22Rv1 (cell line): Measurements from ENCODE around the gene DDX17.
A peak's percentile ranks its signal among the peaks of the same experiment; 100 is the strongest.

ENCODE experiments used
- H3K27ac ChIP-seq: fragments of 450-650 bp; 2 replicates; pipeline ENCODE4 v1.5.1; 2017
- ZFX ChIP-seq: fragments of 450-650 bp; IDR thresholded peaks from 2 replicates; pipeline ENCODE4 v1.6.1; 2017; ENCODE audit warnings: antibody characterized with exemption, borderline replicate concordance
- TF ChIP-seq, protein P1 (sequence below): fragments of 450-650 bp; IDR thresholded peaks from 2 replicates; pipeline ENCODE4 v1.5.1; 2017; ENCODE audit warnings: mild to moderate bottlenecking

The DDX17 gene

DNA sequence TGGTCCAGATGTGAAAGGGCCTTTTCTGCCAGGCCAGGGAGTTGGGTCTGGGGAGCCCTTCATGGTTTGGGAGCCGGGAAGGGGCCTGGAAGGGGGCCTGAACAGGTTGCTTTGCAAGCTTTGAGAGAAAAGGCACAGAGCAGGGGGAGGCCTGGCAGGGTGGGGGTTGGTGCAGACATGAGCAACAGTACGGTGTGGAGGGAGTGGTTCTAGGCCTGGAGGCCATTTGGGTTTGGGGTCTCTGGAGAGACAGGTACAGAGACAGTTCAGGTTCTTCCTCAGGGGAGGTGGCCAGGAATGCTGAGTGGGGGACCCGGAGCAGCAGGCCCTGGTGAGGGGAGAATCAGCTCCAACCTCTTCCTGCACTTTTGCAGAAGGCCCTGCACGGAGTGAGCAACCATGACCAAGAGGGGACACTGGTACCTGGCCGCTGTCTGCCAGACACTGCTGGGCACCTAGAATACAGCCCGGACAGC is 36.8 kb downstream of the DDX17 start:
- H3K27ac ChIP-seq = no peak overlapping the region
- no peak for TF ChIP-seq ZFX
- TF ChIP-seq, protein P1, sequence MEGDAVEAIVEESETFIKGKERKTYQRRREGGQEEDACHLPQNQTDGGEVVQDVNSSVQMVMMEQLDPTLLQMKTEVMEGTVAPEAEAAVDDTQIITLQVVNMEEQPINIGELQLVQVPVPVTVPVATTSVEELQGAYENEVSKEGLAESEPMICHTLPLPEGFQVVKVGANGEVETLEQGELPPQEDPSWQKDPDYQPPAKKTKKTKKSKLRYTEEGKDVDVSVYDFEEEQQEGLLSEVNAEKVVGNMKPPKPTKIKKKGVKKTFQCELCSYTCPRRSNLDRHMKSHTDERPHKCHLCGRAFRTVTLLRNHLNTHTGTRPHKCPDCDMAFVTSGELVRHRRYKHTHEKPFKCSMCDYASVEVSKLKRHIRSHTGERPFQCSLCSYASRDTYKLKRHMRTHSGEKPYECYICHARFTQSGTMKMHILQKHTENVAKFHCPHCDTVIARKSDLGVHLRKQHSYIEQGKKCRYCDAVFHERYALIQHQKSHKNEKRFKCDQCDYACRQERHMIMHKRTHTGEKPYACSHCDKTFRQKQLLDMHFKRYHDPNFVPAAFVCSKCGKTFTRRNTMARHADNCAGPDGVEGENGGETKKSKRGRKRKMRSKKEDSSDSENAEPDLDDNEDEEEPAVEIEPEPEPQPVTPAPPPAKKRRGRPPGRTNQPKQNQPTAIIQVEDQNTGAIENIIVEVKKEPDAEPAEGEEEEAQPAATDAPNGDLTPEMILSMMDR = no peak

DNA sequence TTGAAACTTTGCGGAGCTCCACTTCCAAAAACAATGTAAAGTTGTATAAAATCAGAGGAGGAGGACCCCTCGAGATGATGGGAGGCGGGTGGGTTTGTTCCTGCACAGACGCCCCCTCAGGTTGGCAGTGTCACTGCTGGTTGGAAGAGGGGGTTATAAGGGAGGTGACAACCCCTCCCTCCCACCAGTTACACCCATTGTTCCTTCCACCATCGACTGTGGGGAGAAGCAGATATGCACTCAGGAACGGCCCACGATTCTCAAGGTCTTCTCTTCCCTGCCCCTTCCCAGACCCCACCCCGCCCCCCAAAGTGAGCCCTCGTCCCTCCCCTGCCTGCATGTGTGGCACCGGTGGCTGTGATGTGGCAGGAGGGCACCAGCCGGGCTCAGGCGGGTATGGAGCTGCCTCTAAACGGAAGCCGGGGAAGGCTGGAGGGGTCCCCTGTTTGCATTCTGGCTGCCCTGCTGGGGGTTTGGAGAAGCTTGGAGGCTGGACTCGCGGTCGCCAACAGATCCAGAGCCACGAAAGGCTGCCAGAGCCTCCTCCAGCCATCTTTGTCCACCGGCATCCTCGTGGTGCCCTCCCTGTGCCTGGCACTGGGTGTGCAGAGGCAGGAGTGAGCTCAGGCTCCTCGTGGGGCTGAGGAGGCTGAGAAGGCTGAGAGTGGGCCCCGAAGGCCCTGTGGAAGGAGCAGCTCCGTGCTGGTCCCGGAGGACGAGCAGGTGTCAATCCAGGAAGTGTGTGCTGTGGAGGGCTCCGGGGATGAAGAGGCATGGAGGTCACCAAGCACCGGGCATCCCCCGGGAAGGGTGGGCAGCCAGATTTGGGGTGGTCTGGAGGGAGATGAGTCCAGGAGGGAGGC is 37.4 kb downstream of the DDX17 start:
- TF ChIP-seq, protein P1 = no peak
- no peak for TF ChIP-seq ZFX
- no peak overlapping the region for H3K27ac ChIP-seq

DNA sequence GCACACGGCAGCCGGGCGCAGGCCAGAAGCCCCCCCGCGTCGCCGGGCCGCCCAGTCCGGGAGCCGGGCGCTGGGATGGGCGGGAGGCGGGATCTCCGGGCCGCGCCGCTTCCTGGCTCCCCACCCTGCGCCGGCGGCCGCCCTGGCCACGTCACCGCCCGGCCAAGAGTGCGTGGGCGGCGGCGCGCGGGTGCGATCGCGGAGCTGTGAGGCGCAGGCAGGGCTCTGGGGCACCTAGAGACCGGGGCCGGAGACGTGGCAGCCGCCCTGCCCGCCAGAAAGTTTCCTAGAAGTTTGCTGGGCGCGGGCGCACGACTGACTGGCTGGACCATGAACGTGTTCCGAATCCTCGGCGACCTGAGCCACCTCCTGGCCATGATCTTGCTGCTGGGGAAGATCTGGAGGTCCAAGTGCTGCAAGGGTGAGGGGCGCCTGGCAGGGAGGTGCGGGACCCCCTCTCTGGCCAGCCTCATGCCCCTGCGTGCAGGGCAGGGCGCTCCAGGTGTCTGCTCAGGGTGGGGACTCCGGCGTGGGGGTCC is 38.1 kb downstream of the DDX17 start, which contains the start of gene KDELR3:
Gene KDELR3 (plus strand): TSS at position 193 of the 539 bp plus-strand sequence. CDS start 138 bp downstream, at position 331.
- TF ChIP-seq, protein P1 = peak; percentile 17; the same call in 1 of the 2 replicates
- no peak for TF ChIP-seq ZFX
- no peak within 1 kb of the TSS for H3K27ac ChIP-seq

DNA sequence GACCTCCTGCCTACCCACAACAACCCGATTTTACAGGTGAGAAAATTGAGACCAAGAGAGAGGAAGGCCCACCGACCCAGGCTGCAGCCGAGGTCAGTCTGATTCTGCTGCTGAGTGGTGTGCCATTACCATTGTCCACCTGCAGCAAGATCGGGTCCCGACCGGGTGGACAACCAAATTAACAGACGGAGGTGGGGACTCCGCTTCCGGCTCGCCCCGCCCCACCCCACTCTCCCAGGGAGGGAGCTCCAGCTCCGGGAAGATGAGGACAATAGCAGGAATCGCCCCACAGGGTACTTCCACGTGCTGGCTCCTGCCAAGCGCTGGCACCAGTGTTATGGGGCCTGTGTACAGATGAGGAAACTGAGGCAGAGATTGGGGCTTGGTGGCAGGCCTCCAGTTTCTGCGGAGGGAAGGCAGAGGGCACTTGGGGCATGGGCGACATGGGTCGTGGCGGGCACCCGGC is 38.6 kb downstream of the DDX17 start:
- no peak for TF ChIP-seq ZFX
- H3K27ac ChIP-seq = no peak overlapping the region

DNA sequence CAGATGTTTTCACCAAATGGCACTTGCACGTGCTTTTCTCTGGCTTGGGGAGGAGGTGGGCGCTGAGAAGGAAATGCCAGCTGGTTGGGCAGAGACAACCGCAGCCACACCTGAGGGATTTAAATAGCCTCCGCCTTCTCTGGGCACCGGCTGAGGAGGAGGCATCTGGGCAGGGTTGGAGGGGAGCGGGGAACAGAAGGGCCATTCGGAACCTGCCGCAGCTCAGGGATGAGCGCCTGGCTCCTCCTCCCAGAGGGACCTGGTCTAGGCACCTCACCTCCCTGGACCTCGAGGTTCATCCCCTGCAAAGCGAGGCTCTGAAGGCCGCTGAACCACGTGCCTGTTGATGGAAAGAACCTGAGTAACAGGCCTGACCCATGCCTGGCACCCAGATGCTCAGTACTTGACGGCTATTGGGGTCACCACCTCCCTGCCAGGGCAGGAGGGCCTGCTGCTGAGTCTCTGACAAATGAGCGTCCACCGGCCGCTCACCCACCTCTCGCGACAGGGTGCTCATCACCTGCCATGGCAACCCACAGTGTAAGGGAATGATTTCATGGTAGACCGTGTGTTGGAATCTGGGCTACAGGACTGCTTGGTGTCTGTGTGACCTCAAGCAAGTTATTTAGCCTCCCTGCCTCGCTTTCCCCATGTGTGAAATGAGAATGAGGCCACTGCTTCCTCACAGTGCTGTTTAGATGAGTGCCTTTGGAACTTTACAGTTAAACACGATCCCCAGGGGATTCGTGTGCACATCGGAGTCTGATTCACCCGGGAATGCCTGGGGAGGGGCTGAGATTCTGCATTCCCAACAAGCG is 40.2 kb downstream of the DDX17 start:
- TF ChIP-seq, protein P1 = no peak
- TF ChIP-seq ZFX = no peak
- no peak overlapping the region for H3K27ac ChIP-seq

DNA sequence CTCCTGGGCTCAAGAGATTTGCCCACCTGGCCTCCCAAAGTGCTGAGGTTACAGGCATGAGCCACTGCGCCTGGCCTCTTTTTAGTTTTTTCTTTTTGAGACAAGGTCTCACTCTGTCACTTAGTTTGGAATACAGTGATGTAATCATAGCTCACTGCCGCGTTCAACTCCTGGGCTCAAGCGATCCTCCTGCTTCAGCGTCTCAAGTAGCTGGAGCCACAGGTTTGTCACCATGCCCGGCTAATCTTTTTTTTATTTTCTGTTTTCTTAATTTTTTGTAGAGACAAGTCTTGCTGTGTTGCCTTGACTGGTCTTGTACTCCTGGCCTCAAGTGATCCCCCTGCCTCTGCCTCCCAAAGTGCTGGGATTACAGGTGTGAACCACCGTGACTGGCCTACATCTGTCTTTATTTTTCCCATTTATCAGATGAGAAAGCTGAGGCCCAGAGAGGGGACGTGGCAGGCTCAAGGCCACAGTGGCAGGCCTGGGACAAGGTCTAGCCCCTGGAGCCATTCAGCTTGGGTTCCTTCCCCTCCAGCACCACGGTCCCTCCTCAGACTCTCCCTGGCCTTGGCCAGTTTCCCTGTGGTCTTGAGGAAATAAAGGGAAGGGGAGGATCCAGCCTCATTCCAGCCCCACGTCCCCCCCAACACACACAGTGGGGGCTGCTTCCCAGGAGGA is 41.0 kb downstream of the DDX17 start:
- TF ChIP-seq ZFX = no peak
- TF ChIP-seq, protein P1 = no peak

More for the DNA sequence above, 41.0 kb downstream of the DDX17 start:
- no peak overlapping the region for H3K27ac ChIP-seq
